Neutrophil (primary cell): ENCODE data around the gene TSPYL1.

Experiments used
- H3K27ac ChIP-seq: fragments of 200-600 bp; sonication (generic); 2 replicates; pipeline ENCODE4 v1.5.1; 2016; ENCODE audit warnings: mild to moderate bottlenecking, moderate library complexity
- H3K27me3 ChIP-seq: fragments of 200-600 bp; sonication (generic); 2 replicates; pipeline ENCODE4 v1.6.0; 2016; ENCODE audit warnings: mild to moderate bottlenecking
- H3K36me3 ChIP-seq: fragments of 200-600 bp; sonication (generic); 2 replicates; pipeline ENCODE4 v1.5.1; 2017
- H3K4me1 ChIP-seq, 2 experiments: fragments of 200-600 bp in 1 of 2; sonication (generic) in 1 of 2; 1 replicate in 1 of 2; 2 replicates in 1 of 2; pipeline versions ENCODE4 v1.5.1 to v1.6.1; 2013 to 2016; ENCODE audit warnings: low read depth in 1 of 2, low read length in 1 of 2, mild to moderate bottlenecking in 1 of 2, moderate library complexity in 1 of 2; ENCODE audit not compliant: control insufficient read depth in 1 of 2, insufficient read depth in 1 of 2
- H3K4me3 ChIP-seq, 2 experiments: fragments of 200-600 bp in 1 of 2; sonication (generic) in 1 of 2; 1 replicate in 1 of 2; 2 replicates in 1 of 2; pipeline ENCODE4 v1.5.1; 2013 to 2016; ENCODE audit warnings: low read depth in 1 of 2, low read length in 1 of 2, mild to moderate bottlenecking in 1 of 2, moderate library complexity in 1 of 2
- H3K9me3 ChIP-seq: fragments of 200-600 bp; sonication (generic); 2 replicates; pipeline ENCODE4 v1.5.1; 2016
- CTCF ChIP-seq: fragments of 200-600 bp; sonication (generic); IDR thresholded peaks from 2 replicates; pipeline ENCODE4 v1.5.1; 2016; ENCODE audit warnings: antibody characterized with exemption

Gene TSPYL1

DNA sequence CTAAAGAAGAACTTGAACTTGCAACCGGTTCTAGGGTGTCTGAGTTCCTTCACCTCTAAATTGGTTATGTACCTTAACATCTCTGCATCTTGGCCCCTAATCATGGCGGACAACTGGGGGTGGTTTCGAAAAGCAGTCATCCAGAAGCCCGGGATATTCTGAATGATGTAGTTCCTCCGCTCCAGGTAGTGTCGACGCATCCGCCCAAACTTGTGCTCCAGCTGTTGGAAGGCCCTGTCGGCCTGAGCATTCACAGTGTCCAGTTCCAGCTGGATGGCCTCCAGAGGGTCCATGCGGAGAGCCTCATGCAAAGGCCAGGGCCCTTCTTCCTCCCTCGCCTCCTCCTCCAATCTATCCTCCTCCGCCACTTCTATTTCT lies 887 bp downstream of the TSPYL1 start:
- Histone ChIP-seq H3K27ac (peak overlapping the region; percentile 92), H3K4me1 (peaks cover 41 to 43% of the 10 kb centered on the region in 2 experiments), H3K9me3 (no peaks in the 10 kb centered on the region), H3K27me3 (no peaks in the 10 kb centered on the region), H3K4me3 (peak overlapping the region; percentile 87 to 89), H3K36me3 (peaks cover 6% of the 10 kb centered on the region)
- no peak for TF ChIP-seq CTCF

DNA sequence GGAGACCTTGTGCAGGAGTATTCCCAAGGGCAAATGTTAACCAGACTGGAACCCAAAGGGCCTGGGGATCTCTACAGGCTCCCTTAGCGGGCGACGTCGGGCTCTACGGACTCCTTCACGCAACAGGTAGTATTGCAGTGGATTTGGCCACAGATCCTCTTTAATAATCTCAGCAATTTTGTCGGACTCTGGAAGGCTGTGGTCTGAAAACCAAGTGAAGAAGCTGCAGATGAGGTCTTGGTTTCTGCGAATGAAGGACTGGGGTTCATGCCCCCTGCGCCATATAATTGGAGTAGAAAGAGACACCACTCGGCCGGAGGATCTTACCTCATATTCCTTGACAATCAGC lies 1.3 kb downstream of the TSPYL1 start:
- Histone ChIP-seq H3K4me3 (peak overlapping the region; percentile 87 to 89), H3K9me3 (no peaks in the 10 kb centered on the region), H3K27ac (peak overlapping the region; percentile 92), H3K27me3 (no peaks in the 10 kb centered on the region), H3K4me1 (peaks cover 41 to 43% of the 10 kb centered on the region in 2 experiments), H3K36me3 (peaks cover 8% of the 10 kb centered on the region)
- TF ChIP-seq CTCF = no peak

DNA sequence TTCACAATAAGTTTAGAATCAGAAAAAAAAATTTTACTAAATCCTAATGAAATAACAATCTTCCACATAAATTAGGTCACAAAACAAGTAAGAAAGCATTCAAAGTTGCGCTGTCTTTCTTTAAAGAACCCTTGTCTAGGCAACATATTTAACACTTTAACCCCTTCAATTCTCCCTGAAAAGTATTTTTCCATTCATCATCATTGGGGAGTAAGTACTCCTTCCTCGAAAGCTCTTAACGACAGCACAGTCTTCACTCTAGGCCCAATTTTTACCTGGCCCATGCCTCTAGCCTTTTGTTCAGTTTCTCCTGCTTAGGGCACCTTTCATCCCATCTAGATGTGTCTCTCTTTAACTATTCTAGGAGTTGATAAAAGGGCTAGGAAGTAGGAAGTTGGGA lies 2.6 kb downstream of the TSPYL1 start:
- Histone ChIP-seq H3K36me3 (peaks cover 14% of the 10 kb centered on the region), H3K27me3 (no peaks in the 10 kb centered on the region), H3K9me3 (no peaks in the 10 kb centered on the region), H3K4me1 (peaks cover 41 to 43% of the 10 kb centered on the region in 2 experiments), H3K4me3 (peak overlapping the region in 1 of 2 experiments; percentile 87), H3K27ac (peak overlapping the region; percentile 68)
- TF ChIP-seq CTCF = no peak

DNA sequence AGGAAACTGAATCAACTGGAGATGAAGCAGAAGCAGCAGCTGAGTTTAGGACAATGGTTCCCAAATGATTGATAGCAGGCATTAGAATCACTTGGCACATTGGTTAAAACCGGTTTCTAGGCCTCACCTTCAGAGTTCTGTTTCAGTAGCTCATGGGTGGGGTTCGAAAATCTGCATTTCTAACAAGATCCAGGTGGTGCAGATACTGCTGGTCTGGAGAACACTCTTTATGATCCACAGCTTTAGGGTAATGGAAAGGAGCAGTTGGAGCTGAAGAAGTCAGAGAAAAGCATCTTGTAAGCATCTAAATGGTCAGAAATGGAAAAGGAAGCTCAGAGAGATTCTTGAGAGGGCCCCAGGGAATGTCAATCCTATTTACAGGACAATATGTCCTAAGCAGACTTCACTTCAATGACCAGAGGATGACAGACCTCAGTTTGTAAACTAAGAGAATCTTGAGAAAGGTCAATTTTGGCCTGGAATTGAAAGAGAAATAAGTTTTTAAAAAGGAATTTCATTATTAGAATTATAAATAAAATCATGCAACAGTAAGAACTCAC lies 8.5 kb downstream of the TSPYL1 start:
- Histone ChIP-seq H3K4me3 (no peak overlapping the region), H3K27ac (no peak overlapping the region)

GRCh38 chr6:116268589-116269293 lies 11.0 kb downstream of the TSPYL1 start:
- Histone ChIP-seq H3K27me3 (no peaks in the 10 kb centered on the region), H3K4me3 (no peak overlapping the region), H3K9me3 (no peaks in the 10 kb centered on the region), H3K27ac (no peak overlapping the region), H3K4me1 (no peaks in the 10 kb centered on the region), H3K36me3 (peaks cover 6% of the 10 kb centered on the region)
- no peak for TF ChIP-seq CTCF

More for the DNA sequence above, 8.5 kb downstream of the TSPYL1 start:
- H3K9me3 ChIP-seq = no peaks in the 10 kb centered on the region
- peaks cover 5 to 6% of the 10 kb centered on the region in 2 experiments for H3K4me1 ChIP-seq
- no peaks in the 10 kb centered on the region for H3K27me3 ChIP-seq
- TF ChIP-seq CTCF = no peak
- H3K36me3 ChIP-seq = peaks cover 14% of the 10 kb centered on the region
